Adrenal gland (tissue), 5 donors: ENCODE results near the gene PTPRE.

ENCODE experiments used
- CTCF ChIP-seq, 6 experiments: fragments of 450-650 bp in 4 of 6; fragments of 200-600 bp in 2 of 6; sonication (generic) in 1 of 6; IDR thresholded peaks; 1 replicate in 5 of 6; 2 replicates in 1 of 6; pipeline versions ENCODE4 v1.5.1 to v1.8.0; 2016 to 2021; ENCODE audit warnings: antibody characterized with exemption in 6 of 6, mild to moderate bottlenecking in 2 of 6, moderate library complexity in 1 of 6
- POLR2A ChIP-seq, 2 donors: fragments of 450-650 bp; IDR thresholded peaks; one replicate each; pipeline ENCODE4 v1.6.1; 2017; ENCODE audit warnings: antibody characterized with exemption in 2 of 2, mild to moderate bottlenecking in 2 of 2, moderate library complexity in 1 of 2
- donor health status: DM: no; HTN: no; CAD: no.

GRCh38 chr10:128071417-128071782 lies 164.5 kb downstream of the PTPRE start:
- TF ChIP-seq CTCF (IDR thresholded peaks at IDR 0.05) (no peak), POLR2A (IDR thresholded peaks at IDR 0.05) (no peak)
